HS-27A (cell line): ENCODE data around the gene TEX22.

Source experiments
- DNase-seq: peaks from one replicate; pipeline ENCODE4 v3.0.0-alpha.2; 2012; ENCODE audit warnings: low read depth, missing footprints

The TEX22 gene

DNA sequence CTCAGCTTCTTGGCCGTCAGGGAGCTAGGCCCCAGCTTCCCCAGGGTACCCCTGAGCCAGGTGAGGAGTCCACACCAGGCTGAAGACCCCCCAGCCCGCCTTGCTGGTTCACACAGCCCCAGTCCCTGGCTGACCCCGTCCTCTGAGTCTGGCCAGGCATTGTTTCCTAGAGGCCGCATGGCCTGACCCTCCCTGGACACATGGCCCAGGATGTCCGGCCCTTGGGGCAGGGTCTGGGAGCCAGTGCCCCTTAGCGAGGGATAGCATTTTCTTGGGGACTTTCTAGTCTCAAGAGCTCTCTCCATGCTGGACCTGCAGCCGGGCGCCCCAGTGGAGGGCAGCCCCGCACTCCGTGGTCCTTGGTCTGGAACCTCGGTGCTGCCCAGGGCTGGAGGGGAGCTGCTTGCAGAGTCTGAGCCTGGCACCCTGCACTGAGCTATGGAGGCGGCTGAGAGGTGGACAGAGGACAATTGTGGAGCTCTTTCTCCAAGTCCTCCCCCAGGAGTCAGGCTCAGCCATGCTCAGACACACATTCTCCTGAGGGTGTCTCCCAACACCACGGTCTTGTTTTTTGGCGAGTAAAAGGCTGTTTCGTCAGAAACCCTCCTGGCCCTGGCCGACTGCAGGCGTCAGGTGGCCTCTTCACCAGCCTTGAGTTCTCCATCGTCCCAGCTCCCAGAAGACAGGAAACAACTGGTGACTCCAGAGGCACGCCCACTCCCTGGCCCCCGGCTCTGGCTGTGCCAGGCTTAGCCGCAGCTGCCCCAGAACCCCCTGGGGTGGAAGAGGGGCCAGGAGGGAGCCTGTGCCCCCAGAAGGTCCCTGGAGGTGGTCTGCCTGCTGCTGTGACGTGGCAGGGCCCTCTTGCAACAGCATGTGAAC, 58.6 kb downstream of the TEX22 start:
- no peak for DNase-seq

GRCh38 chr14:105458010-105458409, 59.7 kb downstream of the TEX22 start:
- DNase-seq, result no peak

DNA sequence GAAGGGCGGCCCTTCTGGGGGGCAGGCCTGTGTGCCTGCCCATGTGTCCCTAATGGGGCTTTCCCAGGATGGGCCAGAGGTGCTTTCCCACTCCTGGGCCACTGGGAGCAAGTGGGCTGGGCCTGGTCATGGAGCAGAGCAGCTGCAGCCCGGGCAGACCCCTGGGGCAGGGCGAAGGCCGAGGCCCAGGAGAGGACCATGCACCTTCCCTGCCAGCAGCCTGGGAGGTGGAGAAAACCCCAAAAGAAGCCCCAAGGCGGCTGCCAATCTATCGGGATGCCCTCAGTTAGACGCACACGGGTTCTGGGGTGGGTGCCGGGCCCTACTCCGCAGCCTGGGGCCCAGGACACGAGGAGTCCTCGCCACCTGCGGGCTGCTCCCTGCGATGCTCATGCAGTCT, 60.2 kb downstream of the TEX22 start:
- no peak for DNase-seq

- no peak for DNase-seq
Measured at GRCh38 chr14:105460116-105460515, 61.8 kb downstream of the TEX22 start.

DNA sequence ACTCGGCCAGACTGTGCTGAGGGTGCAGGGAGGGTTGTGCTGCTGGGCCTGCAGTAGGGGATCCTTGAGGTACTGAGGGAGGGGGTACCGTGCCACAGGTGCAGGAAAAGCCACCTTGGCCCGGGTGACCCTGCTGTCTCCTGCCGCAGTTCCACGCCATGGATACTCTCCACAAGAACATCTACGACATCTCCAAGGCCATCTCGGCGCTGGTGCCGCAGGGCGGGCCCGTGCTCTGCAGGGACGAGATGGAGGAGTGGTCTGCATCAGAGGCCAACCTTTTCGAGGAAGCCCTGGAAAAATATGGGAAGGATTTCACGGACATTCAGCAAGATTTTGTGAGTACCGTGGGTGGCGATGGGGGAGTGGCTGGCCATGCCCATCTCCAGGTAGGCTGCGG, 62.3 kb downstream of the TEX22 start:
- no peak for DNase-seq

- DNase-seq, result no peak
Measured at GRCh38 chr14:105461903-105462302, 63.6 kb downstream of the TEX22 start.
